OCI-LY3 (cell line): ENCODE data around the gene AK9.

Experiments used
- EZH2phosphoT487 ChIP-seq: fragments of 200-600 bp; shearing (Covaris generic); IDR thresholded peaks from 2 replicates; pipeline ENCODE4 v1.6.1; 2018; ENCODE audit warnings: antibody characterized with exemption, mixed run types, low read depth
- TF ChIP-seq, protein P1 (sequence below): fragments of 200-600, 300-600 bp; sonication (generic); IDR thresholded peaks from 2 replicates; pipeline ENCODE4 v1.5.1; 2014; ENCODE audit warnings: antibody characterized with exemption, low read length, low read depth

DNA sequence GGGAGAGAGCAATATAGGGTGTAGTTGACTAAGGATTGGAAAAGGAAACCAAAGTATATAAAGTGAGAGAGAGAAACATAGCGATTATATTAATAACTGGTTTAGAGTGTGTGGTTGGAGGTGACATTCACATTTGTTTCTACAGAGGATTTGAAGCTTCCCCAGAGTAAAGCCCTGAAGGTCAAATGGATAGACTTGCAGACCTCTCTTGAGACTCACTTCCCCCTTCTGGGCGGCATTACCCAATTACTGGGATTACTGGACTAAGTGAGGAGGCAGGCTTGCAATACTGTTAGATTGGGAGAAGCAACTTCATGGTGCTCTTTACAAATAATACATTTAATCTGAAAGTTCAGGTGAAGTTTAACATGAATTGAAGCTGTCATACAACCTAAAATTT, 10.8 kb upstream of the AK9 start:
- TF ChIP-seq, protein P1, sequence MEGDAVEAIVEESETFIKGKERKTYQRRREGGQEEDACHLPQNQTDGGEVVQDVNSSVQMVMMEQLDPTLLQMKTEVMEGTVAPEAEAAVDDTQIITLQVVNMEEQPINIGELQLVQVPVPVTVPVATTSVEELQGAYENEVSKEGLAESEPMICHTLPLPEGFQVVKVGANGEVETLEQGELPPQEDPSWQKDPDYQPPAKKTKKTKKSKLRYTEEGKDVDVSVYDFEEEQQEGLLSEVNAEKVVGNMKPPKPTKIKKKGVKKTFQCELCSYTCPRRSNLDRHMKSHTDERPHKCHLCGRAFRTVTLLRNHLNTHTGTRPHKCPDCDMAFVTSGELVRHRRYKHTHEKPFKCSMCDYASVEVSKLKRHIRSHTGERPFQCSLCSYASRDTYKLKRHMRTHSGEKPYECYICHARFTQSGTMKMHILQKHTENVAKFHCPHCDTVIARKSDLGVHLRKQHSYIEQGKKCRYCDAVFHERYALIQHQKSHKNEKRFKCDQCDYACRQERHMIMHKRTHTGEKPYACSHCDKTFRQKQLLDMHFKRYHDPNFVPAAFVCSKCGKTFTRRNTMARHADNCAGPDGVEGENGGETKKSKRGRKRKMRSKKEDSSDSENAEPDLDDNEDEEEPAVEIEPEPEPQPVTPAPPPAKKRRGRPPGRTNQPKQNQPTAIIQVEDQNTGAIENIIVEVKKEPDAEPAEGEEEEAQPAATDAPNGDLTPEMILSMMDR: no peak
- no peak for TF ChIP-seq EZH2phosphoT487
